Mucosa of stomach (tissue), 1 donor: ENCODE data around the gene CCDC136.

ENCODE experiments used
- H3K27me3 ChIP-seq: one replicate; pipeline ENCODE4 v1.7.0; 2013; ENCODE audit warnings: mild to moderate bottlenecking, low read length; ENCODE audit not compliant: control insufficient read depth, insufficient read depth
- H3K36me3 ChIP-seq: one replicate; pipeline ENCODE4 v1.7.0; 2013; ENCODE audit warnings: low read length; ENCODE audit not compliant: control insufficient read depth, insufficient read depth
- H3K4me1 ChIP-seq: one replicate; pipeline ENCODE4 v1.7.0; 2013; ENCODE audit warnings: mild to moderate bottlenecking, low read length; ENCODE audit not compliant: control insufficient read depth, insufficient read depth
- H3K4me3 ChIP-seq: one replicate; pipeline ENCODE4 v1.7.0; 2013; ENCODE audit warnings: low read length
- H3K9ac ChIP-seq: one replicate; pipeline ENCODE4 v1.7.0; 2013; ENCODE audit warnings: mild to moderate bottlenecking, low read length, moderate library complexity
- H3K9me3 ChIP-seq: one replicate; pipeline ENCODE4 v1.7.0; 2013; ENCODE audit warnings: mild to moderate bottlenecking, low read length, moderate library complexity; ENCODE audit not compliant: control insufficient read depth
- donor health status: Pancreatic carcinoma.

CCDC136 gene

DNA sequence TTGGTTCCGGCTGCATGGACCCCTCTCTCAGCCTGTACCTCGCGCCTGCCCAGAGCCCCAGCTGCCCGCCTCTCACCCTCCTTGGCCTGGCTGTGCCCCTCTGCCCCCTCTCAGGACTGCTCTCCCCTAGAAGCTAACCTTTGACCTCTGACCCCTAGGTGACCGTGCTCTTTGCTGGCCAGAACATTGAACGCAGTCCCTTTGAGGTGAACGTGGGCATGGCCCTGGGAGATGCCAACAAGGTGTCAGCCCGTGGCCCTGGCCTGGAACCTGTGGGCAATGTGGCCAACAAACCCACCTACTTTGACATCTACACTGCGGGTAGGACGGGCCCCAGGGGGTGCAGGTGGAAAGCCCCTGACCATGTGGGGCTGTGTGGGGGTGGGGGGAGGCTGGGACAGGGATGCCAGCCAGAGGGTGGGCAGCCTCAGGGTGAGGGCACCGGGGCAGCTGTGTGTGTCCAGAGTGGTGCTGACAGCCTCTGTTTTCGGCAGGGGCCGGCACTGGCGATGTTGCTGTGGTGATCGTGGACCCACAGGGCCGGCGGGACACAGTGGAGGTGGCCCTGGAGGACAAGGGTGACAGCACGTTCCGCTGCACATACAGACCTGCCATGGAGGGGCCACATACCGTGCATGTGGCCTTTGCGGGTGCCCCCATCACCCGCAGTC lies 46.5 kb downstream of the CCDC136 start:
- Histone ChIP-seq H3K36me3 (no peaks in the 10 kb centered on the region), H3K4me1 (peaks cover 6% of the 10 kb centered on the region), H3K9ac (no peak overlapping the region), H3K4me3 (no peak overlapping the region), H3K27me3 (peaks cover 1% of the 10 kb centered on the region), H3K9me3 (no peaks in the 10 kb centered on the region)

- no peaks in the 10 kb centered on the region for H3K27me3 ChIP-seq
- no peak overlapping the region for H3K4me3 ChIP-seq
- peaks cover 6% of the 10 kb centered on the region for H3K4me1 ChIP-seq
- no peaks in the 10 kb centered on the region for H3K36me3 ChIP-seq
- H3K9ac ChIP-seq, result no peak overlapping the region
- H3K9me3 ChIP-seq, result no peaks in the 10 kb centered on the region
Measured at GRCh38 chr7:128838981-128839731, 47.4 kb downstream of the CCDC136 start.

DNA sequence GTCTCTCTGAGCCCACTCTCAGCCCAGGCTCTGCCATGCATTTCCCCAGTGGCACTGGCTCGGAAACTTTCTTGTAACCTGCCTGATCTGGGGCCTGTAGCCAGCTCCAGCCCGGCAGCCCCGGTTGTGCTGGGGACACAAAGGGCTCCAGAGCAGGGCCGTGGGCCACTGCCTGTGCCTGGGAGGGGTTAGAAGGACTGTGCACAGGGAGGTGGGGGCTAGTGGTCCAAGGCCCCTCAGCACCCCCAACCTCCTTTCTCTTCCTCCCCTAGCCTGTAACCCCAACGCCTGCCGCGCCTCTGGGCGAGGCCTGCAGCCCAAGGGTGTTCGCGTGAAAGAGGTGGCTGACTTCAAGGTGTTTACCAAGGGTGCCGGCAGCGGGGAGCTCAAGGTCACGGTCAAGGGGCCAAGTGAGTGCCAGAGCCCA lies 48.0 kb downstream of the CCDC136 start:
- Histone ChIP-seq H3K27me3 (no peaks in the 10 kb centered on the region), H3K4me1 (peaks cover 6% of the 10 kb centered on the region), H3K36me3 (no peaks in the 10 kb centered on the region), H3K9me3 (no peaks in the 10 kb centered on the region), H3K4me3 (no peak overlapping the region), H3K9ac (no peak overlapping the region)

- no peaks in the 10 kb centered on the region for H3K36me3 ChIP-seq
Measured at GRCh38 chr7:128840326-128841170, 48.8 kb downstream of the CCDC136 start.

DNA sequence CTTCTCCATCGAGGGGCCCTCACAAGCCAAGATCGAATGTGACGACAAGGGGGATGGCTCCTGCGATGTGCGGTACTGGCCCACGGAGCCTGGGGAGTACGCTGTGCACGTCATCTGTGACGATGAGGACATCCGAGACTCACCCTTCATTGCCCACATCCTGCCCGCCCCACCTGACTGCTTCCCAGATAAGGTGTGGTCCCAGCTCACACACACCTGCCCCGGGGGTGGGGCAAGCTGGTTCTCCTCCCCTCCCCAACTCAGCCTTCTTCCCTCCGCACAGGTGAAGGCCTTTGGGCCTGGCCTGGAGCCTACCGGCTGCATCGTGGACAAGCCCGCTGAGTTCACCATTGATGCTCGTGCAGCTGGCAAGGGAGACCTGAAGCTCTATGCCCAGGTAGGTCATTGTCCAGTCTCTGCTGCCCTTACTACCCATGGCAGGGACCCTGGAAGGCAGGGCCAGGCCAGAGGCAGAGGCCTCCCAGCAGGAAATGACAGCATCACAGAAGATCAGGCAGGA lies 49.5 kb downstream of the CCDC136 start:
- no peak overlapping the region for H3K4me3 ChIP-seq
- H3K36me3 ChIP-seq, result no peaks in the 10 kb centered on the region

More at GRCh38 chr7:128840326-128841170, 48.8 kb downstream of the CCDC136 start:
- Histone ChIP-seq H3K9me3 (no peaks in the 10 kb centered on the region), H3K4me1 (peaks cover 6% of the 10 kb centered on the region), H3K9ac (no peak overlapping the region), H3K4me3 (no peak overlapping the region), H3K27me3 (no peaks in the 10 kb centered on the region)

DNA sequence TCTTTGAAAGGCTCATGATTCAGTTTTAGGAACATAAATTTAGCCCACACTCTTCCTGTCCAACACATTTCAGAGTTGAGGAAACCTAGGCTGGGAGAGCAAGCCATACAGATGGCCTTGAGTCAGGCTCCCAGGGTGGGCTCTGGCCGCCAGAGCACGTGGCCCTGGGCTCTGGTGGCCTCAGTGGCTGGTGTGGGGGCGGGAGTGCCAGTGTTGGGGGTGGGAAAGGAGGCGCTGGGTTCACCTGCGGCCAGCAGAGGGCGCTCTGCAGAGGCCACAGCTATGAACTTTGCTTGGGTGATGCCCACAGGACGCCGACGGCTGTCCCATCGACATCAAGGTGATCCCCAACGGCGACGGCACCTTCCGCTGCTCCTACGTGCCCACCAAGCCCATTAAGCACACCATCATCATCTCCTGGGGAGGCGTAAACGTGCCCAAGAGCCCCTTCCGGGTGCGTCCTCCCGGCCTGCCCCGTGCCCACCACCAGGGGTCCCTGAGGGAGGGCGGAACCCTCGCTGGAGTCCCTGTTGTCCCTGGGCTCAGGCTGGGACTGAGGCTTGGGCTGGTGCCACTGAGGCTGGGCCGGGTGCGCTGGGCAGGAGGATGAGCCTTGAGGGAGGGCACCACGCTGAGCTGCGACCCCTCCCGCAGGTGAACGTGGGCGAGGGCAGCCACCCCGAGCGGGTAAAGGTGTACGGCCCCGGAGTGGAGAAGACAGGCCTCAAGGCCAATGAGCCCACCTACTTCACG lies 50.3 kb downstream of the CCDC136 start:
- H3K27me3 ChIP-seq, result no peaks in the 10 kb centered on the region
- H3K36me3 ChIP-seq, result no peaks in the 10 kb centered on the region
- H3K9ac ChIP-seq, result no peak overlapping the region
- no peaks in the 10 kb centered on the region for H3K9me3 ChIP-seq
- peaks cover 6% of the 10 kb centered on the region for H3K4me1 ChIP-seq
- no peak overlapping the region for H3K4me3 ChIP-seq

More for the DNA sequence above, 49.5 kb downstream of the CCDC136 start:
- Histone ChIP-seq H3K4me1 (peaks cover 6% of the 10 kb centered on the region), H3K27me3 (no peaks in the 10 kb centered on the region), H3K9me3 (no peaks in the 10 kb centered on the region), H3K9ac (no peak overlapping the region)

GRCh38 chr7:128842674-128843641 lies 51.2 kb downstream of the CCDC136 start:
- Histone ChIP-seq H3K36me3 (no peaks in the 10 kb centered on the region), H3K4me3 (no peak overlapping the region), H3K9ac (no peak overlapping the region), H3K9me3 (no peaks in the 10 kb centered on the region), H3K4me1 (peaks cover 6% of the 10 kb centered on the region), H3K27me3 (no peaks in the 10 kb centered on the region)

GRCh38 chr7:128843938-128844621 lies 52.3 kb downstream of the CCDC136 start:
- H3K9me3 ChIP-seq, result no peaks in the 10 kb centered on the region
- H3K4me3 ChIP-seq, result no peak overlapping the region
- peaks cover 6% of the 10 kb centered on the region for H3K4me1 ChIP-seq
- H3K9ac ChIP-seq, result no peak overlapping the region
- H3K27me3 ChIP-seq, result no peaks in the 10 kb centered on the region
- no peaks in the 10 kb centered on the region for H3K36me3 ChIP-seq

GRCh38 chr7:128844777-128845311 lies 53.1 kb downstream of the CCDC136 start:
- H3K36me3 ChIP-seq, result no peaks in the 10 kb centered on the region
- H3K4me1 ChIP-seq, result peaks cover 6% of the 10 kb centered on the region
- H3K9ac ChIP-seq, result no peak overlapping the region
- H3K27me3 ChIP-seq, result no peaks in the 10 kb centered on the region
- H3K9me3 ChIP-seq, result no peaks in the 10 kb centered on the region
- H3K4me3 ChIP-seq, result no peak overlapping the region

- H3K9me3 ChIP-seq, result no peaks in the 10 kb centered on the region
- no peaks in the 10 kb centered on the region for H3K27me3 ChIP-seq
- H3K9ac ChIP-seq, result no peak overlapping the region
- H3K4me3 ChIP-seq, result no peak overlapping the region
- peaks cover under 1% of the 10 kb centered on the region for H3K4me1 ChIP-seq
- H3K36me3 ChIP-seq, result no peaks in the 10 kb centered on the region
Measured at GRCh38 chr7:128845475-128845874, 53.7 kb downstream of the CCDC136 start.
